ENCODE measurements around the gene SMIM1. TPM values are rescaled to one million over a fixed set of nuclear protein-coding genes. Genes with fewer than 3 reads are reported as not detected.

Gene SMIM1
- total and polyA plus RNA-seq, 2 of the 4 experiments (the other 2 are of a cell fraction), result 0.90 to 3.4 TPM

DNA sequence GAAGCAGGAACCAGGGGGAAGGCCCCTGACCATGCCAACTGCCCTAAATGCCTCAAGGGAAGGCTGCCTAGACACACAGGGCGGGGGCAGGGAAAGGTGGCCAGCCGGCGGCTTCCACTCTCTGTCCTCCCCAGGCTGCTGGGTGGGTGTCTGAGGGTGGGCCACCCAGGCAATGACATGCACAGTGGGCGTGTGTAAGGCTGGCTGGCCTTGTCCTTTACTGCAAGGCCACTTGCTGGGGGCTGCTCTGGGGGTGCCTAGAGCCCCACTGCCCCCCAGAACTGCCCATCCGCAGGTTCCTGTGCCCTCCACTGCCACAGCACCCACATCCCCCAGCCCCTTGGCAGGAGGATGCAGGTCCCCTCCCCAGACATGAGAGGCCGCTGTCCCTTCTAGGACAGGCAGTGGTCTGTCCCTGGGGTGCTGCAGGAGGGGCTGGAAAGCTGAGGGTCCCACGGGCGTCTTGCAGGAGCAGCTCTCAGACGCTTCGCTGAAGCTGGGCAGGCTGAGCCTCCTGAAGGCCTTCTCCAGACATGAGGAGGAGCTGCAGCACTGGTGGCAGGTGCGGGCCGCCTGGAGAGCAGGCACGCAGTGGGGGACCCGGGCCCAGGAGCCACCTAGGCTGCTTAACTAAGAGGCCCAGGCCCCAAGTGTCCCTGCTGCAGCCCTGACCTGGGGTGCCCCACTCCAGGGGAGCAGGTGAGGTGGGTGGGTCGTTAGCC lies 10.2 kb upstream of the SMIM1 start:
- Histone ChIP-seq H4K5ac (ENCODE audit: low read depth, low read length) (no peak overlapping the region), H3K14ac (replicated peaks; ENCODE audit: low read depth, low read length) (no peak overlapping the region), H3K4me1 (ENCODE audit: control insufficient read depth, insufficient read depth, low read length) (no peaks in the 10 kb centered on the region), H2BK5ac (ENCODE audit: low read depth, low read length, poor library complexity, severe bottlenecking) (no peak overlapping the region), H3K23ac (ENCODE audit: low read depth, low read length) (no peak overlapping the region), H4K20me1 (ENCODE audit: insufficient read depth, low read length) (no peaks in the 10 kb centered on the region), H3K9me1 (ENCODE audit: insufficient read depth, low read length) (no peaks in the 10 kb centered on the region), H3K79me1 (ENCODE audit: low read depth in 1 of 2, low read length in 2 of 2) (no peaks in the 10 kb centered on the region), H4K91ac (ENCODE audit: insufficient read depth, low read depth, low read length) (no peak overlapping the region), H3K27me3 (ENCODE audit: control insufficient read depth, insufficient read depth, low read length) (peaks cover 24% of the 10 kb centered on the region), H3K36me3 (ENCODE audit: control insufficient read depth, insufficient read depth, low read length) (no peaks in the 10 kb centered on the region), H4K8ac (ENCODE audit: low read depth in 2 of 2, low read length in 2 of 2) (no peak overlapping the region), H3K4me3 (ENCODE audit: insufficient read depth, low read depth, low read length) (no peak overlapping the region), H3K9ac (ENCODE audit: low read depth, low read length) (no peak overlapping the region), H3K56ac (ENCODE audit: extremely low read depth, insufficient read depth, low read length) (no peak overlapping the region), H2AK9ac (replicated peaks; ENCODE audit: low read depth, low read length, poor library complexity) (no peak overlapping the region), H3K9me3 (ENCODE audit: control insufficient read depth, insufficient read depth, low read length) (peaks cover 2% of the 10 kb centered on the region), H2AFZ (replicated peaks; ENCODE audit: low read length, poor library complexity) (no peak overlapping the region), H3K4me2 (ENCODE audit: low read depth, low read length) (no peak overlapping the region), H3K4ac (ENCODE audit: low read depth, low read length) (no peak overlapping the region), H3K18ac (ENCODE audit: low read depth, low read length) (no peak overlapping the region), H3K27ac (ENCODE audit: insufficient read depth, low read length) (no peak overlapping the region), H2AK5ac (ENCODE audit: low read depth, low read length) (no peak overlapping the region), H2BK120ac (ENCODE audit: low read depth, low read length) (no peak overlapping the region), H2BK20ac (ENCODE audit: low read depth, low read length) (no peak overlapping the region), H2BK15ac (ENCODE audit: low read depth, low read length) (no peak overlapping the region)
- TF ChIP-seq MAFK (IDR thresholded peaks at IDR 0.05; ENCODE audit: low read depth, low read length) (no peak), FOS (IDR thresholded peaks at IDR 0.05; ENCODE audit: low read depth, low read length) (no peak), RAD21 (IDR thresholded peaks at IDR 0.05; ENCODE audit: low read length) (no peak), POLR2A (IDR thresholded peaks at IDR 0.05; ENCODE audit: low read depth, low read length) (no peak), RCOR1 (IDR thresholded peaks at IDR 0.05; ENCODE audit: insufficient replicate concordance, low read length) (no peak), MXI1 (IDR thresholded peaks at IDR 0.05; ENCODE audit: borderline replicate concordance, low read depth, low read length) (no peak), NFE2L2 (IDR thresholded peaks at IDR 0.05; ENCODE audit: low read depth, low read length) (no peak), CEBPB (IDR thresholded peaks at IDR 0.05; ENCODE audit: low read depth, low read length) (no peak), BHLHE40 (IDR thresholded peaks at IDR 0.05; ENCODE audit: low read depth, low read length) (no peak)
- TF ChIP-seq, protein P1, sequence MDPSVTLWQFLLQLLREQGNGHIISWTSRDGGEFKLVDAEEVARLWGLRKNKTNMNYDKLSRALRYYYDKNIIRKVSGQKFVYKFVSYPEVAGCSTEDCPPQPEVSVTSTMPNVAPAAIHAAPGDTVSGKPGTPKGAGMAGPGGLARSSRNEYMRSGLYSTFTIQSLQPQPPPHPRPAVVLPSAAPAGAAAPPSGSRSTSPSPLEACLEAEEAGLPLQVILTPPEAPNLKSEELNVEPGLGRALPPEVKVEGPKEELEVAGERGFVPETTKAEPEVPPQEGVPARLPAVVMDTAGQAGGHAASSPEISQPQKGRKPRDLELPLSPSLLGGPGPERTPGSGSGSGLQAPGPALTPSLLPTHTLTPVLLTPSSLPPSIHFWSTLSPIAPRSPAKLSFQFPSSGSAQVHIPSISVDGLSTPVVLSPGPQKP (IDR thresholded peaks at IDR 0.05; ENCODE audit: borderline replicate concordance, low read depth, low read length), result no peak
- TF ChIP-seq, protein P2, sequence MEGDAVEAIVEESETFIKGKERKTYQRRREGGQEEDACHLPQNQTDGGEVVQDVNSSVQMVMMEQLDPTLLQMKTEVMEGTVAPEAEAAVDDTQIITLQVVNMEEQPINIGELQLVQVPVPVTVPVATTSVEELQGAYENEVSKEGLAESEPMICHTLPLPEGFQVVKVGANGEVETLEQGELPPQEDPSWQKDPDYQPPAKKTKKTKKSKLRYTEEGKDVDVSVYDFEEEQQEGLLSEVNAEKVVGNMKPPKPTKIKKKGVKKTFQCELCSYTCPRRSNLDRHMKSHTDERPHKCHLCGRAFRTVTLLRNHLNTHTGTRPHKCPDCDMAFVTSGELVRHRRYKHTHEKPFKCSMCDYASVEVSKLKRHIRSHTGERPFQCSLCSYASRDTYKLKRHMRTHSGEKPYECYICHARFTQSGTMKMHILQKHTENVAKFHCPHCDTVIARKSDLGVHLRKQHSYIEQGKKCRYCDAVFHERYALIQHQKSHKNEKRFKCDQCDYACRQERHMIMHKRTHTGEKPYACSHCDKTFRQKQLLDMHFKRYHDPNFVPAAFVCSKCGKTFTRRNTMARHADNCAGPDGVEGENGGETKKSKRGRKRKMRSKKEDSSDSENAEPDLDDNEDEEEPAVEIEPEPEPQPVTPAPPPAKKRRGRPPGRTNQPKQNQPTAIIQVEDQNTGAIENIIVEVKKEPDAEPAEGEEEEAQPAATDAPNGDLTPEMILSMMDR (conservative IDR thresholded peaks at IDR 0.05; ENCODE audit: low read depth, low read length), result no peak
- no TSS peak for BruUV-seq (replicated peaks)
- in situ Hi-C loops (cut with MboI; ENCODE audit: low sequenced_read_pairs), result no loop called here
- ATAC-seq (ENCODE audit: low read depth) (no peak), DNase-seq (no peak)
- ChIA-PET POLR2A (ENCODE audit: unreplicated experiment) (no interaction called here), CTCF (no interaction called here)
- WGBS, 2 experiments (ENCODE audit: extremely low coverage in 2 of 2, insufficient read length in 1 of 2), result 70% methylated on average over 2 of the region's 15 CpGs; no CpG with 5 or more reads in 1 of the 2 experiments
- dilution Hi-C loops (cut with HindIII; ENCODE audit: low sequenced_read_pairs, unreplicated experiment), result no loop called here
- intact Hi-C loops (cut with micrococcal nuclease), result no loop called here
